IPS-11a (cell line): ENCODE results near the gene DPEP2.
"Not testable (repeated sequence)": the region's sequence is repeated elsewhere in the genome, so short reads cannot be mapped to it uniquely, and the experiment has no call there.

Experiments used
- H3K4me3 ChIP-seq: one replicate; pipeline ENCODE4 v1.5.1; 2013; ENCODE audit warnings: low read depth, low read length, control low read depth

Gene DPEP2

GRCh38 chr16:67939507-67940445 is 59.5 kb downstream of the DPEP2 start:
- no peak overlapping the region for H3K4me3 ChIP-seq

GRCh38 chr16:67937713-67938112 is 61.6 kb downstream of the DPEP2 start:
- not testable (repeated sequence) for H3K4me3 ChIP-seq
